Activated CD4-positive, alpha-beta T cell treated with anti-CD3 and anti-CD28 coated beads, Interleukin-2, amount 50 U/mL, for 48 hours (primary cell): ENCODE results near the gene PCDHAC2.

Experiments
- DNase-seq, 2 experiments: peaks; one replicate each; pipeline ENCODE4 v3.0.0-alpha.2; 2020

The PCDHAC2 gene

GRCh38 chr5:140989254-140990020 is 23.2 kb downstream of the PCDHAC2 start:
- no peak for DNase-seq

DNA sequence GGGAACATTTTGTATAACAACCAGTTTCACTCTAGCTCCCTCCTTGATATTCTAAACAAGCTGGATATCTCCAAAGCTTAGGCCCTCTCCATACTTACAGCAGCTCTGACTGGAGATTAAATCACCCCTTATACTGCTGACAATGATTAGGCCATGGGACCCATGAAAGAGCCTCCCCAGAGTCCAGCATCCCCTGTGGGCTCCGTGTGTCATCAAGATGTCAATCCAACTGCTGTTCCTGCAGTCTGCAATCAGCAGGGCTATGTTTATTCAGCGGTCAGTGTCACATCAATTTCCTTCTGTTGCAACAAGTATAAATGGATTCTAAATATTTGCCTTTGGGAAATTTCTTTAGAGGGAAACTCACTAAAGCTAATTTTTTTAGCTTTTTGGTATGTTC is 26.6 kb downstream of the PCDHAC2 start:
- DNase-seq, result no peak

DNA sequence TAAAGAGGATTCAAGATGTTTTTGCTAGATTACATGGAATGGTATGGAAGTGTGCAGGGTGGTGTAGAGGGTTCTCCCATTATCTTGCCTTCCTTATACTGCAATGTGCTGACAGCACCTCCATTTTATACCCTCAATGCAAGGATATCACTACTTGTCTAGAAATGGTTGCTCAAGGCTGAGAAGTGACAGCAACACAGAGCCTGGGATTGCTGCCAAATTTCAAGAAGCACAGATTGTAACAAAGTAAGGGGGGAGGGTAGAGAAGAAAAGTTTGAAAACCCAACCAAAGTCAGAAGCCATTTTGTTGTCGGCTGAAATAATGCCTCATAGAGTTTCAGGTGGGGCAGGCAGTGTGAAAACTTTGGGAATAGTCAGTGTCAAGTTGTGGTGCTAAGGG is 29.8 kb downstream of the PCDHAC2 start:
- no peak for DNase-seq

- DNase-seq, result no peak
Measured at GRCh38 chr5:140998921-140999410, 32.7 kb downstream of the PCDHAC2 start.

DNA sequence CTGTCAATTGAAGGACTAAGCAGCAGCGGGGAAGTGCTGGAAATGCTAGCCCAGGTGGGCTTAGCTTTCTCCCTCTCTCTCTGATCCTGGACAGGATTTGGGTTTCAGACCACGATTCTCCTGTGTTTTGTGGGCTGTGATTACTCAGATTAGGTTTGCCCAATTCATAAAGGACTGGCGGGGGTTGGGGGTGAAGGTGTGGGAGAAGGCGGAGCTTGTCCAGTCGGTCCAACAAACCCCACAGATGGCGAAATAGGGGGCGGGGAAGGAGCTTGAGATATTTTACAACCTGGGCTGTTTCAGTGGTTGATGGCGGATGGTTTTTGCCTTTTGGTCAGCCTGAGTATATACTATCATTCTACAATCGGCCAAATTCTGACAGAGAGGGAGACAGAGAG is 35.2 kb downstream of the PCDHAC2 start:
- DNase-seq, result no peak

- no peak for DNase-seq
Measured at GRCh38 chr5:141001844-141002604, 35.7 kb downstream of the PCDHAC2 start.

- no peak for DNase-seq
Measured at GRCh38 chr5:141002605-141002965, 36.3 kb downstream of the PCDHAC2 start.

- no peak for DNase-seq
Measured at GRCh38 chr5:141003031-141003430, 36.8 kb downstream of the PCDHAC2 start.

DNA sequence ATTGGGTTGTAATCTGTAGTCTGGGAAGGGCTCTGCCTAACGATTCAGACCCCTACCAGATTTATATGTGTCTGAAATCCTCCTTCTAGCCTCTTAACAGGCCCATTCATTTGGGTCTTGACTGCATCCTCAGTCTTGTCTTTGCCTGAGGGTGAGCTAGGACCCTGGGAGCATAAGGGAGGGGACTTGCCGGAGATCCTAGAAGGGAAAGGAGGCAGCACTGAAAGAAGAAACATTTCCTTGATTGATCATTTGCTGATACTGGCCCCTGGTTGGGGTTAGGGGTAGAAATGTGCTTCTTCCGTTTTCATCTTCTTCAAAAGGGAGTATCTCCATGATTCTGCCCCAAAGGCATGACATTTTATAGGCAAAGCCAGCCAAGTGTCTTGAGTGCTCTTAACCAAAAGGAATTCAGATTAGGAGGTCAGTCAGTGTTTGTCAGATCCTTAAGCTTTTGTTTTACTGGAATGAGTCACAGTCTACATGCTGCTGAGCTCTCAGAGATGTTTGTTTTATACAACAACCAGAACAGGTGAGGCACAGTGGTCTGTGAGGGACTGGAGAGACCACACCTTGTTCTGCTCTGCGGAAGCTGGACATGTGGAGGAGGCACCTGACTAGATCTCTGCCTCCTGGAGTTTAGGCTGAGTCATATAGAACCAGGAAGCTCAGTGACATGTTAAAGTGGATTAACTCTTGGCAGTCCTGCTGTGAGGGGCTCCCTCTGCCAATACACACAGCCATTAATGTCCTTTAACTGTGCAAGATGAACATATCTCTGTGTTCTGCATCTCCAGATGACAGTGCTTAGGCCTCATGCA is 37.7 kb downstream of the PCDHAC2 start:
- no peak for DNase-seq

GRCh38 chr5:141007791-141008190 is 41.5 kb downstream of the PCDHAC2 start:
- no peak for DNase-seq

GRCh38 chr5:141010047-141010793 is 43.9 kb downstream of the PCDHAC2 start:
- no peak for DNase-seq

- no peak for DNase-seq
Measured at GRCh38 chr5:141017943-141018342, 51.7 kb downstream of the PCDHAC2 start.
